ENCODE results near the gene RALGPS1.
A peak's percentile ranks its signal among the peaks of the same experiment; 100 is the strongest.

RALGPS1 gene

GRCh38 chr9:127232833-127233549 lies 318.4 kb downstream of the RALGPS1 start:
- DNase-seq (ENCODE audit: low spot score), result no peak
- in situ Hi-C loops (cut with MboI; ENCODE audit: low sequenced_read_pairs, unreplicated experiment), result no loop called here
- no peak for TF ChIP-seq CTCF (IDR thresholded peaks at IDR 0.05; ENCODE audit: borderline replicate concordance, control extremely low read depth, extremely low read depth, insufficient read depth, missing control alignments)

GRCh38 chr9:127233550-127233949 lies 319.0 kb downstream of the RALGPS1 start:
- TF ChIP-seq CTCF (IDR thresholded peaks at IDR 0.05; ENCODE audit: borderline replicate concordance, control extremely low read depth, extremely low read depth, insufficient read depth, missing control alignments), result no peak
- DNase-seq (ENCODE audit: low spot score), result no peak
- in situ Hi-C loops (cut with MboI; ENCODE audit: low sequenced_read_pairs, unreplicated experiment), result no loop called here

DNA sequence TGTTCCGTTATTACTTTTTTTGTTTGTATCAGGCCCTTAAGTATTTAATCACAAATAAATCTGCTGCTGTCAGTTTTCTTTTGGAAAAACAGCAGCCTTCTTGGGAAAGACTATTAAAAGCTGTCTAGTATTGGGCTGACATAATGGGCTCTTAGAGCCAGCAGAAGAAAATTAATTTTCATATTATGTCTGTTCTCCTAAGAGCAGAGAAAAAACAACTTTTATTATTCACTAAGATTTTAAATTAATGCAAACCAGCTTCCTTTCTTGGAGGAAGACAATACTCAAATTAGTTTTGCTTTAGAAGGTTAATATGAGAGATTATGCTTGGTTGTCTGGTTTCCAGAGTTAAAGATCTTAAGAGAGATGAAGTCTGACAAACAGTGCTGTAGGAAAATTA lies 319.4 kb downstream of the RALGPS1 start:
- no peak for DNase-seq (ENCODE audit: low spot score)
- in situ Hi-C loops (cut with MboI; ENCODE audit: low sequenced_read_pairs, unreplicated experiment), result no loop called here
- TF ChIP-seq CTCF (IDR thresholded peaks at IDR 0.05; ENCODE audit: borderline replicate concordance, control extremely low read depth, extremely low read depth, insufficient read depth, missing control alignments), result no peak

DNA sequence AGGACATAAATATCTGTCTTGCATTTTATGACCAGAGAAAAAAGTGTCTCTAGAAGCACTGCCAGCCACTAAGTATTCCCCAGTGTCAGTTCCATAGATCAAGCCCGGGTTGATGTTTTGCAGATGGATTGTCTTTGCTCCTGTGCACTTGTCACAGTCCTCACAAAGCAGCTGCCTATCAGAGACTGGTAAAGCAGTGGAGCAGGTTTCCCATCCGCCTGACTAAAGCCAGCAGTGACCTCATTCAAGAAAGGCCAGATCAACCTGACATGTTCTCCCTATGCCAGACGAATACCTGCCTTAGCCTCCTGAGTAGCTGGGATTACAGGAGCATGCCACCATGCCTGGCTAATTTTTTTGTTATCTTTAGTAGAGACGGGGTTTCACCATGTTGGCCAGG lies 323.2 kb downstream of the RALGPS1 start:
- TF ChIP-seq CTCF (IDR thresholded peaks at IDR 0.05; ENCODE audit: borderline replicate concordance, control extremely low read depth, extremely low read depth, insufficient read depth, missing control alignments), result no peak
- no peak for DNase-seq (ENCODE audit: low spot score)
- in situ Hi-C loops (cut with MboI; ENCODE audit: low sequenced_read_pairs, unreplicated experiment), result no loop called here

DNA sequence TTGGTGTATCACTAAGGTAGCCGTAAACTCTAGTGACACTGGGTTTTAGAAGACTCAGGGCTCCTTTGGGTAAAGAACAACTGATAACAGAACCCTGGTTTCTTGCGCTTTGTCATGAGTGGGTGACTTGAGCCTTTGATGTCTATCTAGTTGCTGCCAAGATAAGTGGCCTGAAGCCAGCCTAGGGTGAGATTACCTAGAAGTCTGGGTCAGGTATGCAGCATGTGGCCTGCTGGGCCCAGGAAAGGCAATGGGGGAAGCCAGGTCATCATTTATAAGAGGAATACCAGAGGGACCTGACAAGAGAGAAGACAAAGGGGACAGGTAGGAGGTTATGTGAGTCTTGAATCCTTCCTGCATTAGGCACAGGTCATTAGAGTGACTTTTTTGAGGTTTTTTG lies 326.8 kb downstream of the RALGPS1 start:
- in situ Hi-C loops (cut with MboI; ENCODE audit: low sequenced_read_pairs, unreplicated experiment), result no loop called here
- no peak for DNase-seq (ENCODE audit: low spot score)
- TF ChIP-seq CTCF (IDR thresholded peaks at IDR 0.05; ENCODE audit: borderline replicate concordance, control extremely low read depth, extremely low read depth, insufficient read depth, missing control alignments), result no peak

DNA sequence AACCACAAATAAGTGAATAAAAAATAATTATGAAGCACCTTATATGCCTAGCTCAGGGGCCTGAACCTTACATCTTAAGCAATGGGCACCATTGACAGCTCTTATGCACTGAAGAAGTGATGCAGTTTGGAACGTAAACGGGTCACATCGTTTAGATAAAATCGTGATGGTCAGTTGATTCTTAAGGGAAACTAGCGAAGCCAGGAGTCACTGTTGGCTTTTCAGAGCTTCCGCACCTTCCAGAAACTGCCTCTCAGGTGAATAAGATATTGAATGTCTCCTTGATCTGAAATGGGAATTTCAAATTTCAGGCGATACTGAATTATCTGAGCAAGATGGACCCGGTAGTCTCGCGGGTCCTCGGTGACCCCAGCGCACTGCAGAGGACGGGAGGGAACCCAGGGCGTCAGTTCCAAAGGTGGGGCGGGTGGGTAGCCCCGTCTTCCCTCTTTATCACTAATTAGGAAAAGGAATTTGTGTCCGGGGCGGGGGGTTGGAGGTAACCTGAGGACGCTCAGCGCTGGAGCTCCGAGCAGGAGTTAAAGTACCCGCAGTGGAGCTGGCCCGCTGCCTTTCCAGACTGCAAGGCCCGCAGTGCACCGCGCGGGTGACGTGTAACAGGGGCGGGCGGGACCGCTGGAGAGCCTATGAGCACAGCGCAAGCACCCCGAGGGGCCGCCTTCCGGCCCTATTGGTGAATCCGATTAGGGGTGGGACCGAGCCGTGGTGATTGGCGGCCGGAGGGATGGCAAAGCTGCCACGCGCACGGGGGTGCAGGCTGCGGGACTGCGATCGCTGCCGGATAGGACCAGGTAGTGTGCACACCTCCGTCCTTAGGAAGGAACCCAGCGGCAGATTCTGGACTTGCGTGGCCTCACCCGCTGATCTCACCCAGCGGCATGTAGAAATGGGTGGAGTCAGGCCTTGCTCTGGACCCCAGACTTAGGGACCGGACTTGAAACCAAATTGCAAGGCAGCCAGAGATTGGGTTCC lies 330.3 kb downstream of the RALGPS1 start:
- peak; percentile 97 for DNase-seq (ENCODE audit: low spot score)
- TF ChIP-seq CTCF (IDR thresholded peaks at IDR 0.05; ENCODE audit: borderline replicate concordance, control extremely low read depth, extremely low read depth, insufficient read depth, missing control alignments), result no peak
- in situ Hi-C loops (cut with MboI; ENCODE audit: low sequenced_read_pairs, unreplicated experiment), result no loop called here
